Activated T-helper 1 cell treated with anti-CD3 and anti-CD28 coated beads, Interleukin-12 subunit alpha, Interleukin-12 subunit beta, Interleukin-2, Interleukin-4 antibody, amounts not matched to agents 30 ng/mL and 10 ng/mL and 1 ng/mL, durations not matched to agents 14 hours and 24 hours and 36 hours (primary cell): ENCODE results near the gene TM2D1. TPM values are rescaled to one million over a fixed set of nuclear protein-coding genes. Genes with fewer than 3 reads are reported as not detected.

ENCODE experiments used
- DNase-seq: peaks from one replicate; pipeline ENCODE4 v3.0.0; 2021; ENCODE audit warnings: low spot score
- H3K27ac Mint-ChIP-seq: one replicate; pipeline ENCODE4 v1.8.0; 2021; ENCODE audit warnings: mild to moderate bottlenecking, mixed read lengths
- H3K27me3 Mint-ChIP-seq: one replicate; pipeline ENCODE4 v1.8.0; 2022; ENCODE audit warnings: mild to moderate bottlenecking, moderate library complexity, mixed read lengths; ENCODE audit not compliant: insufficient read depth
- H3K36me3 Mint-ChIP-seq: one replicate; pipeline ENCODE4 v1.8.0; 2021; ENCODE audit warnings: low read depth, mixed read lengths
- H3K4me1 Mint-ChIP-seq: one replicate; pipeline ENCODE4 v1.8.0; 2021; ENCODE audit warnings: low read depth, mixed read lengths
- H3K4me3 Mint-ChIP-seq: one replicate; pipeline ENCODE4 v1.8.0; 2021; ENCODE audit warnings: mild to moderate bottlenecking, moderate library complexity, mixed read lengths
- H3K9me3 Mint-ChIP-seq: one replicate; pipeline ENCODE4 v1.8.0; 2021; ENCODE audit warnings: mixed read lengths
- intact Hi-C: fragments of 100-400 bp; cut with micrococcal nuclease; formaldehyde crosslinking; loops from one replicate; pipeline ENCODE4 v1.15.1; 2024
- total RNA-seq: library from RNA; stranded (reverse); gene quantifications from 2 replicates; pipeline ENCODE4 v1.2.3, GENCODE V29; 2022

The TM2D1 gene
- total RNA-seq, 1 donor from 2014 or later, result 29.6 TPM

- intact Hi-C loops, result no loop called here
- no peak overlapping the region for H3K27ac Mint-ChIP-seq
- no peaks in the 10 kb centered on the region for H3K9me3 Mint-ChIP-seq
- no peaks in the 10 kb centered on the region for H3K27me3 Mint-ChIP-seq
- no peak for DNase-seq
- H3K4me3 Mint-ChIP-seq, result no peak overlapping the region
- H3K36me3 Mint-ChIP-seq, result no peaks in the 10 kb centered on the region
- no peaks in the 10 kb centered on the region for H3K4me1 Mint-ChIP-seq
Observed at GRCh38 chr1:61655453-61655852, 69.5 kb downstream of the TM2D1 start.

DNA sequence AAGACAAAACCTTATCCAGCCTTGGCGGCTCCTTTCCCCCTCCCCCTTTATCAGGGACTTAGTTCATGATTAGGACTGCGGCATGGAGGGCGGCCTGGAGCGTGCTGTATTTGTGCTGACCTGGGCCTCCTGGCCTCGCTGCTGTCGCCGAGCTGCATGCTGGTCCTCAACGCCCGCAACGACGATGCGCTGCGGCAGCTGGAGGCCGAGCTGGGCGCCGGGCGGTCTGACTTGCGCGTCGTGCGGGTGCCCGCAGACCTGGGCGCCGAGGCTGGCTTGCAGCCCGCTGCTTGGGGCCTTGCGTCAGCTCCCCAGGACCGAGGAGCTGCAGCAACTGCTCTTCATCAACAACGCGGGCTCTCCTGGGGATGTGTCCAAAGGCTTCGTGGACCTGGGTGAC, 70.9 kb downstream of the TM2D1 start:
- H3K4me1 Mint-ChIP-seq, result no peaks in the 10 kb centered on the region
- intact Hi-C loops, result loop anchor here (1.0 kb wide), 1 partner anchor 8 kb away; no protein-coding TSS in a partner anchor
- no peak overlapping the region for H3K4me3 Mint-ChIP-seq
- no peaks in the 10 kb centered on the region for H3K36me3 Mint-ChIP-seq
- H3K9me3 Mint-ChIP-seq, result no peaks in the 10 kb centered on the region
- no peak overlapping the region for H3K27ac Mint-ChIP-seq
- H3K27me3 Mint-ChIP-seq, result no peaks in the 10 kb centered on the region
- no peak for DNase-seq

GRCh38 chr1:61648983-61649742, 75.8 kb downstream of the TM2D1 start:
- no peak for DNase-seq
- Mint-ChIP-seq H3K4me3 (no peak overlapping the region), H3K9me3 (no peaks in the 10 kb centered on the region), H3K27me3 (peaks cover 5% of the 10 kb centered on the region), H3K4me1 (no peaks in the 10 kb centered on the region), H3K27ac (no peak overlapping the region), H3K36me3 (no peaks in the 10 kb centered on the region)
- intact Hi-C loops, result no loop called here

GRCh38 chr1:61647142-61647541, 77.8 kb downstream of the TM2D1 start:
- no peaks in the 10 kb centered on the region for H3K9me3 Mint-ChIP-seq
- peaks cover 5% of the 10 kb centered on the region for H3K27me3 Mint-ChIP-seq
- intact Hi-C loops, result no loop called here
- no peaks in the 10 kb centered on the region for H3K36me3 Mint-ChIP-seq
- no peak overlapping the region for H3K27ac Mint-ChIP-seq
- no peak overlapping the region for H3K4me3 Mint-ChIP-seq
- no peak for DNase-seq
- H3K4me1 Mint-ChIP-seq, result no peaks in the 10 kb centered on the region

DNA sequence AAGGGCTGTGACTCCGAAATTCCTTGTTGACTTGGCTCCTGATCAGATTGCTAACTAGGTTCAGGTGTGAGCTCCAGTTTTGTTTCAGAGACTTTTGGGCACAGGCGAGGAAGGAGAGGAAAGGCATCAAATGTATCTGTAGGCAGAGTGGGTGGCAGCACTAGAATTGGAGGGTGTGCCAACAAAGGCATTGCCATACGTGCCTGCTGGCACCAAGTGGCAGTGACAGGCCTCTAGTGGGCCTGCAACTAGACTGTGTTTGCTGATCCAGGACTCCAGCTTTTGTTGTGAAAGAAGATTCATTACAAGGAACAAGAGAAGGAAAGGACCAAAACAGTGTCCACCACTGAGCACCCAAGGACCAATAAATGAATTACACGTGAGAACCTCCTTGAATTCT, 79.5 kb downstream of the TM2D1 start:
- intact Hi-C loops, result no loop called here

DNA sequence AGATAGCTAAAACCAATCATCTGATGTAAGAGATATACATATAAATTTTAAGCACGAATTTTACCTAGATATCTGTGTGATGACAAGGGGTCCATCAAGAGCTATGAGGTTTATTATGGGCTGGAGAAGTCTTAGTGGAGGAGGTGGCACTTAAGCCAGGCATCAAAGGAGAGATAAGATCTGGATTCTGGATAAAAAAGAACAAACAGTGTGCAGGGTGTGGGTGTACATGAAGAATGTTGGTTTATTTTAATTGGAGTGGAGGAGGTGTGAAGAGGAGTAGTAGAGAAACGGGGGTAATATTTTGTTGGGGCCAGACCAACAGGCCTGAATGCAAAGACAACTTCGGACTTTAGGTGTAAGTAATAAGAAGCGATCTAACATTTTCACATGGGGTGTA, 80.6 kb downstream of the TM2D1 start:
- Mint-ChIP-seq H3K27ac (no peak overlapping the region), H3K4me3 (no peak overlapping the region), H3K4me1 (peaks cover 11% of the 10 kb centered on the region), H3K36me3 (no peaks in the 10 kb centered on the region), H3K9me3 (no peaks in the 10 kb centered on the region), H3K27me3 (peaks cover 8% of the 10 kb centered on the region)
- no peak for DNase-seq
- intact Hi-C loops, result loop anchor here (5.0 kb wide), 1 partner anchor 592 kb away; no protein-coding TSS in a partner anchor

More for the DNA sequence above, 79.5 kb downstream of the TM2D1 start:
- DNase-seq, result no peak
- Mint-ChIP-seq H3K27ac (no peak overlapping the region), H3K9me3 (no peaks in the 10 kb centered on the region), H3K27me3 (peaks cover 7% of the 10 kb centered on the region), H3K36me3 (no peaks in the 10 kb centered on the region), H3K4me3 (no peak overlapping the region), H3K4me1 (peaks cover 11% of the 10 kb centered on the region)

- Mint-ChIP-seq H3K4me1 (peaks cover 11% of the 10 kb centered on the region), H3K36me3 (no peaks in the 10 kb centered on the region), H3K27ac (no peak overlapping the region), H3K4me3 (no peak overlapping the region), H3K27me3 (peaks cover 11% of the 10 kb centered on the region), H3K9me3 (no peaks in the 10 kb centered on the region)
- intact Hi-C loops, result loop anchor here (5.0 kb wide), 1 partner anchor 590 kb away; no protein-coding TSS in a partner anchor
- no peak for DNase-seq
Observed at GRCh38 chr1:61642475-61643232, 82.3 kb downstream of the TM2D1 start.

- no peaks in the 10 kb centered on the region for H3K36me3 Mint-ChIP-seq
- peak overlapping the region; percentile 60 for H3K4me3 Mint-ChIP-seq
- peak; percentile 35 for DNase-seq
- H3K9me3 Mint-ChIP-seq, result no peaks in the 10 kb centered on the region
- no peak overlapping the region for H3K27ac Mint-ChIP-seq
- intact Hi-C loops, result loop anchor here (5.0 kb wide), 1 partner anchor 589 kb away; no protein-coding TSS in a partner anchor
- H3K27me3 Mint-ChIP-seq, result peaks cover 11% of the 10 kb centered on the region
- H3K4me1 Mint-ChIP-seq, result peaks cover 11% of the 10 kb centered on the region
Observed at GRCh38 chr1:61641578-61642336, 83.2 kb downstream of the TM2D1 start.

DNA sequence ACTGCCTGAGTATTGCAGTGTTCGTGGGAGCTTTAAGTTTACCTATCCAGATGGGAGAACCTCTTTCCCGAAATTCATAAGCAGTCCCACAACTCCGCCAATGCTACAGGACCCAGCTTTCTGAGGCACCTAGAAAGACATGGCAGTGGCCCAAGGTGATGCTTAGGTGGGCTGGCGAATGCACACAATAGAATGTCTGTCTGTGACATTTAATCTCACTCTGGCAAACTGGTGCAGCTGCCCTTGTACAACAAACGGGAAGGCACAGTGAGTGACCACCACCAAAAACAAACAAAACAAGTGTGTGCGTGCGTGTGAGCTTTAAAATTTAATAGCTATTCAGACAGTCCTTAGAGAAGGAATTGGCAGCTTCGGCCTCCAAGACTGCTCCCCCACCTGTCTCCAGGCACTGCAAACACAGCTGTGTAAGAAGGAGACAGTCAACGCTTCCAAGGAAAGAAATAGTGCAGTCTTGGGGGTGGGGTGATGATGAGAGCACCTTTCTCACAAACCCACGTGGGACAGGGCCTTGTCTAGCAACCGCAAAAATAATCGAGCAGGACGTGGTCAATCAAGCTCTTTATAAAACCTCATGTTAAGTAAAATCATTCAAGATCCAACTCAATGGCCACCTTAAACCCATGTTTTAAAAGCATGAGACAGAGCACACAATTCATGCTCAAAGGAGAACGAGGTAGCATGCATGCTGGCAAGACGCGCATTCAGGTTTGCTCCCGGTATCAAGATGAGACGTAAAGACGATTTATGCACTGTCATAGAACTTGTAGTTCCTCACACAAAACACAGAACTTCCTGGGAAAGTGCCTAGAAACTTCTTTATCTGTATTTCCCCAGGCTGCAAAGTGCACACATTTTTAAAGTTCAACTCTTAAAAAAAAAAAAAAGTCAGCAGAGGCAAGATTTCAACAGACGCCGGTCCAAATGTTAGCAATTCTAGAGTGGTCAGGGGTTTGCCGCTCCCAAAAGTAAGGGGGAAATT, 84.1 kb downstream of the TM2D1 start:
- DNase-seq, result no peak
- Mint-ChIP-seq H3K4me3 (peak overlapping the region; percentile 11), H3K9me3 (no peaks in the 10 kb centered on the region), H3K36me3 (no peaks in the 10 kb centered on the region), H3K4me1 (peaks cover 11% of the 10 kb centered on the region), H3K27me3 (peaks cover 11% of the 10 kb centered on the region), H3K27ac (no peak overlapping the region)
- intact Hi-C loops, result loop anchor here (5.0 kb wide), 1 partner anchor 589 kb away; no protein-coding TSS in a partner anchor

- no peak overlapping the region for H3K4me3 Mint-ChIP-seq
- H3K36me3 Mint-ChIP-seq, result no peaks in the 10 kb centered on the region
- no peak overlapping the region for H3K27ac Mint-ChIP-seq
- no peaks in the 10 kb centered on the region for H3K9me3 Mint-ChIP-seq
- H3K4me1 Mint-ChIP-seq, result peaks cover 11% of the 10 kb centered on the region
- peaks cover 9% of the 10 kb centered on the region for H3K27me3 Mint-ChIP-seq
- intact Hi-C loops, result loop anchor here (5.0 kb wide), 1 partner anchor 587 kb away; no protein-coding TSS in a partner anchor
- no peak for DNase-seq
Observed at GRCh38 chr1:61639608-61640336, 85.2 kb downstream of the TM2D1 start.

GRCh38 chr1:61638911-61639605, 85.9 kb downstream of the TM2D1 start:
- DNase-seq, result no peak
- intact Hi-C loops, result no loop called here
- H3K4me1 Mint-ChIP-seq, result peaks cover 11% of the 10 kb centered on the region
- no peaks in the 10 kb centered on the region for H3K36me3 Mint-ChIP-seq
- peaks cover 9% of the 10 kb centered on the region for H3K27me3 Mint-ChIP-seq
- no peak overlapping the region for H3K27ac Mint-ChIP-seq
- no peaks in the 10 kb centered on the region for H3K9me3 Mint-ChIP-seq
- no peak overlapping the region for H3K4me3 Mint-ChIP-seq
